NCI-H748 (cell line): Measurements from ENCODE around the gene NUDT21.
"Not testable (repeated sequence)": the region's sequence is repeated elsewhere in the genome, so short reads cannot be mapped to it uniquely, and the experiment has no call there.

ENCODE experiments used
- DNase-seq: peaks from one replicate; lab custom pipeline; 2025; ENCODE audit not compliant: unreplicated experiment; lab: John Stamatoyannopoulos, UW

NUDT21 gene

GRCh38 chr16:56450986-56451752, at the start of gene NUDT21, which contains the start of gene OGFOD1:
Gene NUDT21, minus strand, starts transcription at chr16:56451332. Its CDS starts 130 bp downstream, at chr16:56451202.
Gene OGFOD1, plus strand, starts transcription at chr16:56451554. Its CDS starts 59 bp downstream, at chr16:56451613.
- peak; percentile 96 for DNase-seq

- DNase-seq: no peak
Observed at GRCh38 chr16:56493815-56494214, 42.7 kb upstream of the NUDT21 start.

GRCh38 chr16:56493126-56493525, 42.0 kb upstream of the NUDT21 start:
- DNase-seq: no peak

- no peak for DNase-seq
Observed at GRCh38 chr16:56491657-56492261, 40.6 kb upstream of the NUDT21 start.

GRCh38 chr16:56488868-56489267, 37.7 kb upstream of the NUDT21 start:
- not testable (repeated sequence) for DNase-seq

GRCh38 chr16:56488035-56488434, 36.9 kb upstream of the NUDT21 start:
- no peak for DNase-seq

GRCh38 chr16:56483394-56483793, 32.3 kb upstream of the NUDT21 start:
- DNase-seq: no peak

GRCh38 chr16:56482683-56483236, 31.6 kb upstream of the NUDT21 start:
- DNase-seq: no peak

- DNase-seq: no peak
Observed at GRCh38 chr16:56481468-56482122, 30.5 kb upstream of the NUDT21 start.

GRCh38 chr16:56480776-56481467, 29.8 kb upstream of the NUDT21 start:
- no peak for DNase-seq

- no peak for DNase-seq
Observed at GRCh38 chr16:56479469-56479868, 28.3 kb upstream of the NUDT21 start.

- no peak for DNase-seq
Observed at GRCh38 chr16:56478281-56479049, 27.3 kb upstream of the NUDT21 start.

- no peak for DNase-seq
Observed at GRCh38 chr16:56477096-56477878, 26.2 kb upstream of the NUDT21 start.

- no peak for DNase-seq
Observed at GRCh38 chr16:56475201-56475600, 24.1 kb upstream of the NUDT21 start.

- no peak for DNase-seq
Observed at GRCh38 chr16:56470666-56471065, 19.5 kb upstream of the NUDT21 start.

GRCh38 chr16:56470232-56470631, 19.1 kb upstream of the NUDT21 start:
- DNase-seq: no peak

GRCh38 chr16:56469748-56470147, 18.6 kb upstream of the NUDT21 start:
- DNase-seq: no peak

- no peak for DNase-seq
Observed at GRCh38 chr16:56468800-56469199, 17.7 kb upstream of the NUDT21 start.

- no peak for DNase-seq
Observed at GRCh38 chr16:56466344-56466743, 15.2 kb upstream of the NUDT21 start.

GRCh38 chr16:56463153-56463552, 12.0 kb upstream of the NUDT21 start:
- DNase-seq: no peak
